ENCODE results near the gene FURIN. TPM values are rescaled to one million over a fixed set of nuclear protein-coding genes. Genes with fewer than 3 reads are reported as not detected.

Gene FURIN
- total RNA-seq, 1 donor from 2014 or later: 8.3 TPM

- Mint-ChIP-seq H3K27me3 (ENCODE audit: insufficient read depth, low read depth) (peaks cover 9% of the 10 kb centered on the region), H3K4me3 (peak overlapping the region; percentile 68), H3K36me3 (no peaks in the 10 kb centered on the region), H3K27ac (peak overlapping the region; percentile 65), H3K4me1 (peaks cover 39% of the 10 kb centered on the region), H3K9me3 (no peaks in the 10 kb centered on the region)
- H3K4me2 ChIP-seq: peak overlapping the region; percentile 56
- H3K9ac ChIP-seq: no peak overlapping the region
- peak overlapping the region; percentile 38 for H2AFZ ChIP-seq (replicated peaks)
- DNase-seq (ENCODE audit: low spot score): peak; percentile 79
- no peaks in the 10 kb centered on the region for H3K79me2 ChIP-seq (ENCODE audit: low read depth)
- H3K27me3 ChIP-seq: no peaks in the 10 kb centered on the region
- peaks cover 30% of the 10 kb centered on the region for H3F3A ChIP-seq (ENCODE audit: low read depth)
- H3K4me3 ChIP-seq: peak overlapping the region; percentile 8
- peaks cover 24% of the 10 kb centered on the region for H3K4me1 ChIP-seq
- H4K20me1 ChIP-seq (ENCODE audit: low read depth): no peaks in the 10 kb centered on the region
- no peak overlapping the region for H3K27ac ChIP-seq
- H3K36me3 ChIP-seq: no peaks in the 10 kb centered on the region
- TF ChIP-seq EZH2phosphoT487 (IDR thresholded peaks at IDR 0.05) (no peak), CTCF (IDR thresholded peaks at IDR 0.05) (no peak), EZH2 (IDR thresholded peaks at IDR 0.05) (no peak)
- no peaks in the 10 kb centered on the region for H3K9me3 ChIP-seq (ENCODE audit: low read depth)
Observed at GRCh38 chr15:90839187-90840071, 29.0 kb upstream of the FURIN start.

GRCh38 chr15:90840157-90840855 lies 28.1 kb upstream of the FURIN start:
- TF ChIP-seq CTCF (IDR thresholded peaks at IDR 0.05) (no peak), EZH2 (IDR thresholded peaks at IDR 0.05) (no peak), EZH2phosphoT487 (IDR thresholded peaks at IDR 0.05) (no peak)
- Histone ChIP-seq H3K4me1 (peaks cover 24% of the 10 kb centered on the region), H3K4me2 (no peak overlapping the region), H3K36me3 (no peaks in the 10 kb centered on the region), H3K27me3 (no peaks in the 10 kb centered on the region), H3K9me3 (ENCODE audit: low read depth) (no peaks in the 10 kb centered on the region), H3K79me2 (ENCODE audit: low read depth) (no peaks in the 10 kb centered on the region), H4K20me1 (ENCODE audit: low read depth) (no peaks in the 10 kb centered on the region), H3K27ac (peak overlapping the region; percentile 55), H3K9ac (no peak overlapping the region), H2AFZ (replicated peaks) (peak overlapping the region; percentile 64), H3F3A (ENCODE audit: low read depth) (peaks cover 30% of the 10 kb centered on the region), H3K4me3 (no peak overlapping the region)
- H3K27me3 Mint-ChIP-seq (ENCODE audit: insufficient read depth, low read depth): peaks cover 5% of the 10 kb centered on the region
- peak overlapping the region; percentile 68 for H3K4me3 Mint-ChIP-seq
- H3K9me3 Mint-ChIP-seq: no peaks in the 10 kb centered on the region
- no peaks in the 10 kb centered on the region for H3K36me3 Mint-ChIP-seq
- peak overlapping the region; percentile 65 for H3K27ac Mint-ChIP-seq
- no peak for DNase-seq (ENCODE audit: low spot score)
- peaks cover 39% of the 10 kb centered on the region for H3K4me1 Mint-ChIP-seq

- Mint-ChIP-seq H3K27ac (peak overlapping the region; percentile 72), H3K36me3 (no peaks in the 10 kb centered on the region), H3K4me3 (no peak overlapping the region), H3K4me1 (peaks cover 39% of the 10 kb centered on the region), H3K9me3 (no peaks in the 10 kb centered on the region), H3K27me3 (ENCODE audit: insufficient read depth, low read depth) (peaks cover 5% of the 10 kb centered on the region)
- Histone ChIP-seq H2AFZ (replicated peaks) (peak overlapping the region; percentile 64), H3K4me1 (peaks cover 24% of the 10 kb centered on the region), H3K4me2 (no peak overlapping the region), H3F3A (ENCODE audit: low read depth) (peaks cover 30% of the 10 kb centered on the region), H3K79me2 (ENCODE audit: low read depth) (no peaks in the 10 kb centered on the region), H3K9ac (no peak overlapping the region), H3K9me3 (ENCODE audit: low read depth) (no peaks in the 10 kb centered on the region), H4K20me1 (ENCODE audit: low read depth) (no peaks in the 10 kb centered on the region), H3K36me3 (no peaks in the 10 kb centered on the region), H3K27ac (peak overlapping the region; percentile 55), H3K4me3 (no peak overlapping the region), H3K27me3 (no peaks in the 10 kb centered on the region)
- no peak for DNase-seq (ENCODE audit: low spot score)
- TF ChIP-seq EZH2 (IDR thresholded peaks at IDR 0.05) (no peak), EZH2phosphoT487 (IDR thresholded peaks at IDR 0.05) (no peak), CTCF (IDR thresholded peaks at IDR 0.05) (no peak)
Observed at GRCh38 chr15:90840954-90841353, 27.4 kb upstream of the FURIN start.
